Esophagus (tissue), 2 donors: Measurements from ENCODE around the gene DMD. TPM values are rescaled to one million over a fixed set of nuclear protein-coding genes. Genes with fewer than 3 reads are reported as not detected.

Experiments
- H3K27ac ChIP-seq, 2 donors: one replicate each; pipeline ENCODE4 v1.5.1; 2013; ENCODE audit warnings: low read depth in 2 of 2, mild to moderate bottlenecking in 2 of 2, inconsistent platforms in 1 of 2, low read length in 1 of 2, moderate library complexity in 1 of 2
- H3K27me3 ChIP-seq, 2 donors: one replicate each; pipeline ENCODE4 v1.6.1; 2013; ENCODE audit warnings: low read length in 2 of 2, control low read depth in 1 of 2, mild to moderate bottlenecking in 1 of 2; ENCODE audit not compliant: insufficient read depth in 2 of 2, control insufficient read depth in 1 of 2
- H3K36me3 ChIP-seq, 2 donors: one replicate each; pipeline ENCODE4 v1.6.1; 2013; ENCODE audit warnings: low read length in 1 of 2; ENCODE audit not compliant: control insufficient read depth in 2 of 2, insufficient read depth in 2 of 2
- H3K4me1 ChIP-seq, 2 donors: one replicate each; pipeline ENCODE4 v1.6.1; 2013; ENCODE audit warnings: low read length in 1 of 2; ENCODE audit not compliant: control insufficient read depth in 2 of 2, insufficient read depth in 2 of 2
- H3K4me3 ChIP-seq, 2 donors: one replicate each; pipeline ENCODE4 v1.5.1; 2013; ENCODE audit warnings: low read length in 2 of 2, mild to moderate bottlenecking in 2 of 2, low read depth in 1 of 2, moderate library complexity in 1 of 2
- H3K9me3 ChIP-seq, 2 donors: one replicate each; pipeline ENCODE4 v1.6.1; 2013; ENCODE audit warnings: mild to moderate bottlenecking in 2 of 2, low read depth in 1 of 2, low read length in 1 of 2, moderate library complexity in 1 of 2; ENCODE audit not compliant: control insufficient read depth in 2 of 2, insufficient read depth in 1 of 2
- WGBS, 2 donors: extraction: QIAGEN DNeasy Blood & Tissue Kit; methylation state at CpG; one replicate each; pipeline ENCODE4 v1.1.7; 2013; 5-methylcytosine and 5-hydroxymethylcytosine counted together
- polyA plus RNA-seq, 2 donors: library from polyadenylated mRNA; stranded (reverse); fragments of 200-250 nt; gene quantifications; one replicate each; pipeline ENCODE4 v1.2.3, GENCODE V29; 2013
- donor health status: healthy with polysubstance abuse.
- donor health status: Bipolar disorder and iron deficiency.

The DMD gene
- polyA plus RNA-seq, 2 donors, result 2.4 to 3.6 TPM

- H3K4me3 ChIP-seq, result no peak overlapping the region
- WGBS, 2 donors, result 51 to 76% methylated on average over 2 of the region's 2 CpGs
- no peaks in the 10 kb centered on the region for H3K36me3 ChIP-seq
- H3K27me3 ChIP-seq, result no peaks in the 10 kb centered on the region
- H3K9me3 ChIP-seq, result no peaks in the 10 kb centered on the region
- no peak overlapping the region for H3K27ac ChIP-seq
- no peaks in the 10 kb centered on the region for H3K4me1 ChIP-seq
Measured at GRCh38 chrX:31154946-31155345, 2056.4 kb downstream of the DMD start.

DNA sequence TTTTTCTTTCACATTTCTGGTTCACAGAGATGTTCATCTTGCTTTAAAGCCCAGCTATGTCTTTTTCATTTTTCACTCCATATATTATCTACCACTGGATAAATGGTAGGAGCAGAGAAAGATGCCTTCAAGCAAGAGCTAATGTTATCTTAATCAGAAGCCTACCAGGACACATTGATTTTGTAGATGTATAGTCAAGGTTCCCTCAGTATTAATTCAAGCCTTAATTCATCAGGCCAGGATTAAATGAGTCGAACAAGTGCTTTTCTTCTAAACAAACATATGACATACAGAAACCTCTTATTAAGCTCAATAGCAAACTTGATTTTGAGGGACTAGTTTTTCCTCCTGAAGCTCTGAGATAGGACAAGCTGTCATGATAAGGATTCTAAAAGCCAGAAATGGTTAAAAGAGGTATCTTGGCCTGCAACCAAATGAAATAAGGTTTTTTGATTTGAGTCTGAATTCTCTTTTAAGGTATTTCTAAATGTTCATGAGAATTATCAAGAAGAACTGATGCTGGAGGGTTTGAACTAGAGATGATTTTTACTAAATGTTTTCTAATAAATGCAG, 2057.8 kb downstream of the DMD start:
- Histone ChIP-seq H3K4me1 (no peaks in the 10 kb centered on the region), H3K27me3 (no peaks in the 10 kb centered on the region), H3K4me3 (no peak overlapping the region), H3K36me3 (no peaks in the 10 kb centered on the region), H3K27ac (no peak overlapping the region), H3K9me3 (no peaks in the 10 kb centered on the region)
- 43 to 63% methylated on average over 1 of the region's 1 CpG for WGBS, 2 donors

- no peaks in the 10 kb centered on the region for H3K36me3 ChIP-seq
- H3K9me3 ChIP-seq, result no peaks in the 10 kb centered on the region
- H3K27me3 ChIP-seq, result no peaks in the 10 kb centered on the region
- H3K4me3 ChIP-seq, result no peak overlapping the region
- 66 to 86% methylated on average over 6 of the region's 6 CpGs for WGBS, 2 donors
- H3K4me1 ChIP-seq, result no peaks in the 10 kb centered on the region
- no peak overlapping the region for H3K27ac ChIP-seq
Measured at GRCh38 chrX:31147175-31147574, 2064.2 kb downstream of the DMD start.

GRCh38 chrX:31139961-31140360, 2071.4 kb downstream of the DMD start:
- WGBS, 2 donors, result 71 to 75% methylated on average over 5 of the region's 5 CpGs
- Histone ChIP-seq H3K36me3 (peaks cover 0 to 2% of the 10 kb centered on the region in 2 donors), H3K9me3 (no peaks in the 10 kb centered on the region), H3K4me3 (no peak overlapping the region), H3K4me1 (no peaks in the 10 kb centered on the region), H3K27ac (no peak overlapping the region), H3K27me3 (no peaks in the 10 kb centered on the region)

GRCh38 chrX:31138124-31138523, 2073.2 kb downstream of the DMD start:
- no peaks in the 10 kb centered on the region for H3K4me1 ChIP-seq
- no peak overlapping the region for H3K4me3 ChIP-seq
- no peaks in the 10 kb centered on the region for H3K27me3 ChIP-seq
- WGBS, 2 donors, result 92 to 98% methylated on average over 2 of the region's 2 CpGs
- H3K9me3 ChIP-seq, result no peaks in the 10 kb centered on the region
- H3K36me3 ChIP-seq, result peaks cover 0 to 2% of the 10 kb centered on the region in 2 donors
- H3K27ac ChIP-seq, result no peak overlapping the region

DNA sequence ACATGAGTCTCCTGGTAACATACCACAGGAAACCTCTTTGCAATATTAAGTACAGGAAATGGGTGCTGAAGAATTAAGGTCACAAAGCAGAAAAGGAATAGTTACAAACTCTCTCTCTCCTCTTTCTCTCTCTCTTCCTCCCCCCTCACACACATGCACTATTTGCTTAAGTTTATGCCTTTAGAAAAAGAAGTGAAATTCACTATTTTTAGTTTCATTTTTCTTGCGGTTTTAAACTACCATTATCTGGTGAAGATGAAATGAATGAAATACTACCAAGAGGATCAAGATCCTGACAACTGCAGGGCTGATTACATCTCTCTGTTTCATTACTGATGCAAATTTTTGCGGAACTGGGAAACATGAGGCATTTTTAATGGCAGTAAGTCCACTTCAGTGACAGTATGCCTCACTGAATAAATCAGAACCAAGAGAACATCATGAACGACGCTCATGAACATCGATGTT, 2075.2 kb downstream of the DMD start:
- H3K9me3 ChIP-seq, result no peaks in the 10 kb centered on the region
- H3K36me3 ChIP-seq, result peaks cover 0 to 2% of the 10 kb centered on the region in 2 donors
- no peaks in the 10 kb centered on the region for H3K4me1 ChIP-seq
- no peak overlapping the region for H3K4me3 ChIP-seq
- 69 to 85% methylated on average over 5 of the region's 5 CpGs for WGBS, 2 donors
- H3K27me3 ChIP-seq, result no peaks in the 10 kb centered on the region
- H3K27ac ChIP-seq, result no peak overlapping the region

- 73 to 80% methylated on average over 7 of the region's 7 CpGs for WGBS, 2 donors
- Histone ChIP-seq H3K27ac (no peak overlapping the region), H3K9me3 (no peaks in the 10 kb centered on the region), H3K36me3 (no peaks in the 10 kb centered on the region), H3K4me3 (no peak overlapping the region), H3K4me1 (no peaks in the 10 kb centered on the region), H3K27me3 (no peaks in the 10 kb centered on the region)
Measured at GRCh38 chrX:31132821-31133241, 2078.5 kb downstream of the DMD start.

DNA sequence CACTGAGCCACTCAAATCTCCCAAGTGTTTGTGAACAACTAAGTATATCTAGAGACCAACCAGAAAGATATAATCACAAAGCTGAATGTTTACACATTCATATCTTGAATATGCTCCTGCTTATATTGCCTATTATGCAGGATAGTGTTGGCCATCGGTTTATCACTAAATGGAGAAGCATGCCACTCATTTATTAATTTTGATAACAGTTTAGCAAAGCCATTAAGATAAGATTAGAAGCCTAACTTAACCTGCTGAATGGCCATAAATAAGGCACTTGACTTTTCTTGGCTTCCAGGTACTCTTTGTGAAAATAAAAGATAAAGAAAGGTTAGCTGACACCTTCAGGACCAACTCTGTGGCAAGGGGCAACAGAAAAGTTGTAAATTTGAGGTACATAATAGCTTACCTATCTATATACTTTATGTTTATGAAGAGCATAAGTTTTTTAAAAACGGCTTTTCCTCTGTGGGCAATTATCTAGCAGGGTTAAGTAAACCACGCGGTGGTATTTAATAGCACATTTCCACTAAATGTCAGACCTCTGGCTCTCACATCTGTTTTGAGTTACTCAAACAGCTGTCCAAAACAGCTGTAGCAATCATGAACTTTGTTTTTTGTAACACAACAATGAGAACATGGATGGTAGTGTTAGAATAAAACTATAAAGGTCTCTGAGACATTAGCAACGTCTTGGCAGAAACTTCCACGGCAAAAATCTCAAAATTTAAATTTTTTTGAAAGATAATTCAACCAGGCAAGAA, 2080.7 kb downstream of the DMD start:
- 60 to 76% methylated on average over 6 of the region's 6 CpGs for WGBS, 2 donors
- H3K4me3 ChIP-seq, result no peak overlapping the region

GRCh38 chrX:31128855-31129254, 2082.5 kb downstream of the DMD start:
- Histone ChIP-seq H3K4me1 (no peaks in the 10 kb centered on the region), H3K27ac (no peak overlapping the region), H3K9me3 (no peaks in the 10 kb centered on the region), H3K27me3 (no peaks in the 10 kb centered on the region), H3K36me3 (no peaks in the 10 kb centered on the region), H3K4me3 (no peak overlapping the region)
- WGBS, 2 donors, result 68 to 75% methylated on average over 4 of the region's 4 CpGs

More for the DNA sequence above, 2080.7 kb downstream of the DMD start:
- Histone ChIP-seq H3K4me1 (no peaks in the 10 kb centered on the region), H3K9me3 (no peaks in the 10 kb centered on the region), H3K36me3 (no peaks in the 10 kb centered on the region), H3K27ac (no peak overlapping the region), H3K27me3 (no peaks in the 10 kb centered on the region)

- Histone ChIP-seq H3K4me3 (no peak overlapping the region), H3K27ac (no peak overlapping the region), H3K36me3 (no peaks in the 10 kb centered on the region), H3K4me1 (no peaks in the 10 kb centered on the region), H3K27me3 (no peaks in the 10 kb centered on the region), H3K9me3 (no peaks in the 10 kb centered on the region)
- WGBS, 2 donors, result 76 to 95% methylated on average over 3 of the region's 3 CpGs
Measured at GRCh38 chrX:31127716-31128115, 2083.6 kb downstream of the DMD start.
